ENCODE measurements around the gene SPDYE2.
"Not testable (repeated sequence)": the region's sequence is repeated elsewhere in the genome, so short reads cannot be mapped to it uniquely, and the experiment has no call there.

The SPDYE2 gene

DNA sequence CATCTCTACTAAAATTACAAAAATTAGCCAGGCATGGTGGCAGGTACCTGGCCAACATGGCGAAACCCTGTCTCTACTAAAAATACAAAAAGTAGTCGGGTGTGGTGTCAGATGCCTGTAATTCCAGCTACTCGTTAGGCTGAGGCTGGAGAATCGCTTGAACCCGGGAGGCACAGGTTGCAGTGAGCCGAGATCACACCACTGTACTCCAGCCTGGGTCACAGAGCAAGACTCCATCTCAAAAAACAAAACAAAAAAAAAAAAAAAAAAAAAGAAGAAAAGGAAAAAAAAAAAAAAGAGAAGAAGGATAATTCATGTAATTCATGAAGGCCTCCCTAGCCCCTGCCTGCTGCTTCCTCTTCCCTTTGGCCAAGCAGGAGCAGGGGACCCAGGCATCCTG lies 10.4 kb upstream of the SPDYE2 start:
- not testable (repeated sequence) for DNase-seq

DNA sequence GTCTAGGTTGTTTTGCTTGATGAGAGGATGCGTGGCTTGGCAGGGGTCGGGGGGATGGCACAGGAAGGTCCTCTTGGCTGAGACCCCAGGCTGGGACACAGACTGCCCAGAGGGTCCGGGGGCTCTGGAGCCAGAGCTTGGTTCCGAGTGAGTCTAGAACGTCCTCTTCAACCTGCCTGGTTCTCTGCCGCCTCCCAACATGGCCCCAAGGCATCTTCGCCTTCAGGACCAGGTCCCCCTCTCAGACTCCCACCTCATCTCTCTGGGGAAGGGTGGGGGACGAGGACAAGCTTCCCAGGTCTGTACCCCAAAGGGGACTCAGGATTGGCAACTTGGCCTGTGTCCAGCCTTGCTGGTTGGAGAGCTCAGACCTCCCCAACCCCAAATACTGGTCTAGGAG lies 8.9 kb upstream of the SPDYE2 start:
- not testable (repeated sequence) for DNase-seq

DNA sequence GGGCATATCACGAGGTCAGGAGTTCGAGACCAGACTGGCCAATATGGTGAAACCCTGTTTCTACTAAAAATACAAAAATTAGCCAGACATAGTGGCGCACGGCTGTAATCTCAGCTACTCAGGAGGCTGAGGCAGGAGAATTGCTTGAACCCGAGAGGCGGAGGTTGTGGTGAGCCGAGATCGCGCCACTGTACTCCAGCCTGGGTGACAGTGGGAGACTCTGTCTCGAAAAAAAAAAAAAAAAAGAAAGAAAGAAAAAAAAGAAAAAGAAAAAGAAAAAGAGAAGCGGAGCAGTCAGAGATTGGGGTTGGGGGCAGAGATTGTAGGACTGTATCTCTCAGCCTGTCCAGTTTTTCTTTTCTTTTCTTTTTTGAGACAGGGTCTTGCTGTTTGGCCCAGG lies 8.3 kb upstream of the SPDYE2 start:
- not testable (repeated sequence) for DNase-seq

DNA sequence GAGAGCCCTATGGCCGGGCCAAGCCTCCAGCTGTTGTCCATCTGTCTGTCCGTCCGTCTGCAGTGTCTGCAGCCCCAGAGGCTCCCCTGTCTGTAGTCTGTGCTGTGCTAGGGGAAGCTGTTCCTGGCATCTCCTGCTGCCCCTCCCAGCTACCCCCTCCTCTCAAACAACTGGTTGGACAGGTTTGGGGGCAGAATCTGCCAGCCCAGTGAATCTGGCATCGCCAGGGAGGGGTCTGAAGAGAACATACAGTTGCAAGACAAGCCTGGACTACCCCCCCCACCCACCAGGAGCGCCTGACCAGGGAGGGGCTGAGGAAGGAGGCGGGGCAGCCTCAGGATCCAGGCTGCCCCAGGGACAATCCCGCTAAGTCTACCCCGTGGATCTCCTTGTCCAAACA lies 7.4 kb upstream of the SPDYE2 start, which contains the start of gene UPK3BL2:
TSS of gene UPK3BL2 (minus strand) at position 101 of the 400 bp plus-strand sequence. CDS start at position 41, 60 bp downstream.
- DNase-seq, result not testable (repeated sequence)

DNA sequence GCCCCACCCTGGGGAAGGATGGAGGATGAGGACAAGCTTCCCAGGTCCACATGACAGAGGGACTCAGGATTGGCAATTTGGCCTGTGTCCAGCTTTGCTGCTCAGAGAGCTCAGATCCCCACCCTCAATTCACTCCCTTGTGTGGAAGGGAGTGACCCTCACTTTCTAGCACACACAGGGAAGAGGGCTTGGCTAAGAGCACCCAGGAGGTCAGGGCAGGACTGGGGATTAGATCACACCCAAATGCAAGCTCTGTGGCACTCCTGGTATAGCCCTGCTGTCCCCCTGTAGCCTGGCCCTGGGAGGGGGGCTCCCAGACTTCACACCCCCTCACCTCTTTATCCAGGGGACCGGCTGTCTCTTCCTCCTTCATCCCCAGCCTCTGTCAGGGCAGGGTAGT lies 6.7 kb upstream of the SPDYE2 start:
- DNase-seq, result not testable (repeated sequence)

DNA sequence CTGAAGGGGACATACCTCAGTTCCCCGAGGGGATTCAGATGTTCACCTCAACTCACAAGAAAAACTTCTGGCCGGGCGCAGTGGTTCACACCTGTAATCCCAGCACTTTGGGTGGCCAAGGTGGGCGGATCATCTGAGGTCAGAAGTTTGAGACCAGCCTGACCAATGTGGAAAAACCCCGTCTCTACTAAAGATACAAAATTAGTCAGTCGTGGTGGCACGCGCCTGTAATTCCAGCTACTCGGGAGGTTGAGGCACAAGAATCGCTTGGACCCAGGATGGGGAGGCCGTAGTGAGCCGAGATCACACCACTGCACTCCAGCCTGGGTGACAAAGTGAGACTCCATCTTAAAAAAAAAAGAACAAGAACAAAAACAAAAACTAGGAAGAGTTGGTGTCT lies 5.7 kb upstream of the SPDYE2 start:
- DNase-seq, result not testable (repeated sequence)

DNA sequence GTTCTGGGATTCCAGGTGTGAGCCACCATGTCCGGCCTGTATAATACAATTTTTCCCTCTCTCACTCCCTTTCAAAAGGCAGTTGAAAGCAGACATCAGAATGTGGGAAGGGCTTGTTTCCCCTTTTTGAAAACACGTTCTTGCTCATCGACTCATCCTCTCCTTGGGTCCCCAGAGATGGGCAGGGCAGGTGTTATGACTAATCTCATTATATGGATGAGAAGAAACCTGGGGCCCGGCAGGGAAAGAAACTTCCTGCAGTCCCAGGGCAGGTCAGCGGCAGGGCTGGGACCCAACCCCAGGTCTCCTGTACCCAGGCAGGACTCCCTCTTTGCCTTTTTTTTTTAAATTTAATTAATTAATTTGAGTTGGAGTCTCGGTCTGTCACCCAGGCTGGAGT lies 4.7 kb upstream of the SPDYE2 start:
- DNase-seq, result not testable (repeated sequence)

DNA sequence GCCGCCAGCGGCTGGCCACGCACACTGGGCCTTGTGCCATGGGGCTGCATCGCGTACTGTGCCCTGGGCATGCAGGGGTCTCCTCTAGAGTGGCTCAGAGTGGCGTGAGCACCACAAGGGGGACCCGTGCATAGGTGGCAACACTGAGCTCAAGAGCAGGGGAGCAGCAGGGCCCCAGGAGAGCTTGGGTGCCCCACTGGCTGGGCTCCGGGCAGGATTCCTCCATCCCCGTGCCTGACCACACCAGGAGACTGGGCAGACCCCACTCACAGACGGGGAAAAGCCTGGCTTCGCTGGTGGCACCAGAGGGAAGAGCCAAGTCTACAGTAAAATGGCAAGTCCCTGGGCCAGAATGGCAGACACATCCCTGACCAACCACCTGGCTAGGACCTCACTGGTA lies 17.6 kb downstream of the SPDYE2 start:
- not testable (repeated sequence) for DNase-seq

DNA sequence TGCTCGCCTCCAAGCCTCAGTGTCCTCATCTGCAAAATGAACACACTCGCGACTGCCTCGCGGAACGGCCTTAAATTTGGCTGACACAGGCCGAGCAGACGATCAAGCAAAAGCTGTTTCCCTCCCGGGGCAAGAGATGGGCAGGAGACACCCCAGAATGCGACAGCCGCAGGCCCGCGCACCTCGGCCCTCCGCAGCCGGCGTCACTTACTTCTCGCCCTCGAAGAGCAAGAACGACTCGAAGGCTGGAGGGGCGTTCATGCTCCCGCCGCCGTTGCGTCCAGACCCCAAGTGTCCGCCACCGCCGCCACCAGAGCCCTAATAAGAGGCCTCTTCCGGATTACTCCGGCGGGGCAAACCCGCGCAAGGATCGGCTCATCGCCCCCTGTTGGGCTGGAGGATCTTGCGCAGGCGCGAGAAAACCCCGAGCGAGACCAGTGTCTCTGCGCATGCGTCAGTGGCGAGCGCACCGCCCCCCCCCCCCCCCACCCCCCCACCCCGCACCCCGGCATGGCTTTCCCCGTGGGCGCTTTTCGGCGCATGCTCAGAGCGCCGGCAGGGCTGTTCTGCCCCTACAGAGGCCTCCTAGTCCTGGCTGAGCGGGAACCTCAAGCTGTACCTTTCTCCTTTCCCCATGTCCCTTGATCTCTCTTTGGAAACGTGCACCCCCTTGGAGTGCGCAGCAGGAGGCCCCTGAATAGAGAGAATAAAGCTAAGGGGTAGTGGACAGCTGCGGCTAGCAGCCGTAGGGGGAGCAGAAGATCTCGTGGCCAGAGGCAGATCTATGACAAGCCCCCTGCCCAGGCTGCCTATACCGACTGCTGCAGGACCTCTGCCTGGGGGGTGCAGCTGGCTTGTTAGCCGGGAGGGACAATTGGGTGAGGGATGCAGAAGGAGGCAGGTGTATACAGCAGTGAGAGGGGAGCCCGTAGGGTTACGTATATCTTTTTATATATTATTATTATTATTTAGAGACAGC lies 21.5 kb downstream of the SPDYE2 start, which contains the start of gene POLR2J3:
TSS of gene POLR2J3 (minus strand) at position 323 of the 979 bp plus-strand sequence. CDS start at position 261, 62 bp downstream.
- DNase-seq, result not testable (repeated sequence)

DNA sequence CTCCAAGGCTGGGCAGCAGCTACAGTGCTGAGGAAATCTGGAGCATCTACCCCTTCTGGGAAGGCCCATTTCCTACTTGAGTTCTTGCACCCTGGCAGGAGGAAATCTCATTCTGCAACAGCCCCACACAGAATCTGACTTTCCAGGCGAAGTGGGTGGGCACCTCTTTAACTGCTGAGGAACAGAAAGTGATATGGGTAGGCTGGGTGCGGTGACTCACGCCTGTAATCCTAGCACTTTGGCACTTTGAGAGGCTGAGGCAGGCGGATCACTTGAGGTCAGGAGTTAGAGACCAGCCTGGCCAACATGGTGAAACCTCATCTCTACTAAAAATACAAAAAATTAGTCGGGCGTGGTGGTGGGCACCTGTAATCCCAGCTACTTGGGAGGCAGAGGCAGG lies 23.6 kb downstream of the SPDYE2 start:
- not testable (repeated sequence) for DNase-seq

DNA sequence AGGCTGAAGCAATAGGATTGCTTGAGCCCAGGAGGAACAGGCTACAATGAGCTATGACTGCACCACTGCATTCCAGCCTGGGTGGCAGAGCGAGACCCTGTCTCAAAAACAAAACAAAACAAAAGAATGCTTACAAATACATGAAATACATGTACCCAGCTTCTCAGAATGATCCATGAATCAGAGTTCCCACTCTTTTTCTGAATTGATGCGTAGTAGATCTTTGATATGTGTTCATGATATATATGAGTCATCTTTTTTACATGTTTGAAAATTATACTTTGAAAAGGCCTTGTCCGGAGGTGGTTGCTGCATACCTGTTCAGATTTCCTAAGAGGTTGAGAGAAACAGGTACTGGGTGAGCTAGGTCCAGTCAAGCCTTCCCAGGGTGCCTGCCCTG lies 25.3 kb downstream of the SPDYE2 start:
- DNase-seq, result not testable (repeated sequence)

DNA sequence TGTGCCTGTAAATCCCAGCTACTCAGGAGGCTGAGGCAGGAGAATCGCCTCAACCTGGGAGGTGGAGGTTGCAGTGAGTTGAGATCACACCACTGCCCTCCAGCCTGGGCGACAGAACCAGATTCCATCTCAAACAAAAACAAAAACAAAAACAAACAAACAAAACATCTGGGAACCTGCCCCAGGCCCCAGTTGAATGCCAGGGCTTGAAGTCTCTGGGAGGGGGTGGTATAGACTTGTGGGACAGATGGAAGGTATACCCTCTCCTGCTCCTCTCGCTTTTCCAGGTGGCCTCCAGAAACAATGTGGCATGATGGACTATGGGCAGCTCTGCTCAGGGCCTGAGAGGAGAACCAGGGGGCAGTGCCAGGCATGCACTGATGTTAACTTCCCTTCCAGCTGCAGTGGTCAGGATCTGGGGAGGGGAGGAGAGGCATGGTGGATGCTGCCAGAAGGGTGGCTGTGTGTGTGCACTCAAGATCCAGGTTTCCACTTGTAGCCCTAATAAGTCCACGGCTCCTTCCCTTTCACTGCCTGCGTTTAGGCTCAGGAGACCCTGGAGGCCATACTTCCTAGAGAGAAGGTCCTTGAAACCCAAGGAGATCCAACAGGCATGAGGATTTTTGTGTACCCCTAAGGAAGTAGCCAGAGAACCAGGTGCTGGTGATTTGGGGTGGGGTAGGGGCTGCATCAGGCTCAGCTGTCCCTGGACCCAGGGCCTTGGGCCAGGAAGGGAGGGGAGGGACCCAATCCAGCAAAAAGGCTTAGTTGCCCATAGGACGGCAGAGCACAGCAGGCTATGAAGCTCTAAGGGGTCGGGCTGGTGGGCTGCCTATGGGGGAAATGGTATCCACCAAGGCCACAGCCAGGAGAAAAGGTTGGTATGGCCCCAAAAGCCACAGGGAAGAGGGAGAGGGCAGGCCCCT lies 26.6 kb downstream of the SPDYE2 start:
- DNase-seq, result not testable (repeated sequence)

DNA sequence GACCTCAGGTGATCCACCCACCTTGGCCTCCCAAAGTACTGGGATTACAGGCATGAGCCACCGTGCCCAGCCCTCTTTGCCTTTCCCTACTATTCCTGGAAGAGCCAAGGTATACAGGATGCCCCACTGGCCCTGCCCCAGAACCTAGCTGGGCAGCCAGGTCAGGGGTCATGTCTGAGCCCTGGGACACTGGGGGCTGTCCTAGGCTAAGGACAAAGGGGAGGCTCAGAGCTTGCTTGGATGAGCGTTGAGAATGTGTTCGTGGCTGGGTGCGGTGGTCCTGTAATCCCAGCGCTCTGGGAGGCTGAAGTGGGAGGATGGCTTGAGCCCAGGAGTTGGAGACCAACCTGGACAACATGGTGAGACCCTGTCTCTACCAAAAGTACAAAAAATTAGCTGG lies 27.5 kb downstream of the SPDYE2 start:
- not testable (repeated sequence) for DNase-seq

DNA sequence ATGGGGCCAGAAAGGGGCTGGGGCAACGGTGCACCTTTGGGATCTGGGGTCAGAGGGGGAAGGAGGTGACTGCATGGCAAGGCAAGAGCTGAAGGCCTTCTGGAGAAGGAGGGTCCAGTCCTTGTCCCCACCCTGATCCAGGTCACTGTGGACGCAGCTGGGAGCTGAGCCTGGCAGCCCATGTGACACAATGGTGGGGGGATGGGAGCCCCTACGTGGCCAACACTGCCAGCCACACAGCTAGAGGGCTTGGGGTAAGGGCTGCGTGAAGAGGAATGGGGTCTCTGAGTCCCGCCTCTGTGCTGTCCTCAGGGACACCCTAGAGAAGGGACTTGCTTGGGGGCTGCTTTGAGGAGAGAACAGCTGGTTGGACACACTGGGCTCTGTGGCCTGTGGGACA lies 30.7 kb downstream of the SPDYE2 start:
- not testable (repeated sequence) for DNase-seq

DNA sequence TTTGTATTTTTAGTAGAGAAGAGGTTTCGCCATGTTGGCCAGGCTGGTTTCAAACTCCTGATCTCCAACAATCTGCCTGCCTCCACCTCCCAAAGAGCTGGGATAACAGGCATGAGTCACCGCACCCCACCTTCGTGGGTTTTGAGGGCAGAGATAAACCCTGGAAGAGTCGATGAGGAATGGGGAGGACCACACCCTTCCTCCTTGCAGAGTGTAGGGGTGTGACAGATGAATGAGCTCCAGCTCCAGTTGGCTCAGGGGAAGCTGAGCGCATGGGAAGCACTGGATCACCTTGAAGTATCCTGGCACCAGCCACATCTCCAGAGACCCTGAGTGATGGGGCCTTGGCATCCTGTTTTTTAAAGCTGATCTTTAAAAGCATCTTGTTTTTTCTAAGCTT lies 32.5 kb downstream of the SPDYE2 start:
- not testable (repeated sequence) for DNase-seq

DNA sequence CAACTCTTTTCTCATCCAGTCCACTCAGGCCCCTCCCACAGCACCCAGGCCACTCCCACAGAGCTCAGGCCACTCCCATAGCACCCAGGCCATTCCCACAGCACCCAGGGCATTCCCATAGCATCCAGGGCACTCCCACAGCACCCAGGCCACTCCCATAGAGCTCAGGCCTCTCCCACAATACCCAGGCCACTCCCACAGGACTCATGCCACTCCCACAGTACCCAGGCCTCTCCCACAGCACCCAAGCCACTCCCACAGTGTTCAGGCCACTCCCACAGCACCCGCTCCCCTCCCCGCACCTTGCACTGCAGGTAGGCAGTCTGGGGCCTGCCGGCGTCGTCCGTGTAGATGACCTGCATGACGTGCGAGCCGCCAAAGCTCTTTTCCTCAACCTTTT lies 38.8 kb downstream of the SPDYE2 start:
- DNase-seq, result not testable (repeated sequence)

DNA sequence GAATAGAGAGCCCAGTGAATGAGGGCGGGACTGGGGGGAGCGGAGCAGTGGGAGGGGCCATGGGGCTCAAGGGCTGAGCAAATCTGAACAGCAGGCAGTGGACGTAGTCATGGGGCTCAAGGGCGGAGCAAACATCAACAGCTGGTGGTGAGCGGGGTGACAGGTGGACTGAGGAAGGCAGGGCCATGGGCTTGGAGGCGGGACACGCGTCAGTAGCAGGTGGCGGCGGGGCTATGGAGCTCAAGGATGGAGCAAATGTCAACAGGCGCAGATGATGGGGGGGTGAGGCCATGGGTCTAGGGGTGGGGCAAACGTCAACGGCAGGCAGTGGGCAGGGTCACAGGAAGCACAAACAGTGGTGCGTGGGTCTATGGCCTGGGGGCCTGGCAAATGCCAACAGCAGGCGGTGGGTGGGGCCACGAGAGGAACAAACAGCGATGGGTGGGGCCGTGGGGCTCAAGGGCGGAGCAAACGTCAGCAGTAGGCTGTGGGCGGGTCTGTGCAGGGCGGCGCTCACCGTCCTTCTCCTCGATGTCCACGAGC lies 41.5 kb downstream of the SPDYE2 start:
- DNase-seq, result not testable (repeated sequence)

DNA sequence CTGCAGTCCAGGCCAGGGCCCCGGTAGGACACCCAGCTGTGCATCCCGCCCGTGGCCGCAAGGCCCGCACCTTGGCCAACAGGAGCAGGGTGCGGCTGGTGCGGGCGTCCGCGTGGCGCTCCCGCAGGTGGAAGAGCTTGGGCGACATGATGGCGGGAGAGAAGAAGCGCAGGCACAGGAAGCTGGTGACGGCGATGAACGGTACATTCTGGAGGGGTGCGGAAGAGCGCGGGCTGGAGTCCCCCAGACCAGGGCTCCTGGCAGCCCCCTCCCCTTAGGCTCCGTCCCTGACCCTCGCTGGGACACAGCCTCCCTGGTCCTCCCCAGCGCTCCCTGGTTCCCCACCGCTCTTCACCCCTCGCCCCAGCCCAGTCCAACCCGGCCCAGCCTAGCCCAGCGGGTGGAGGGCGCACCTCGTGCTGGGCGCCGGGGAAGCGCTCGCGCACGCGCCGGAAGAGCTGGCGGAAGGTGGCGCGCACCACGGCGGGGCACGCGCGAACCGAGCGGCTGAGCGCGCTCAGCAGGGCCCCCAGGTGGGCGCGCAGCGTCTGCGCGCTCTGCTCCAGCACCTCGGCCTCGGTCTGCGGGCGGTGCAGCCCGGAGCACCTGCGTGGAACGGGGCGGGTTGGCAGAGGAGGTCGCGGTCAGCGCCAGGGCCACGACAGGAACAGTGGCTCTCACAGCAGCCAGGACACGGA lies 42.8 kb downstream of the SPDYE2 start:
- DNase-seq, result not testable (repeated sequence)

DNA sequence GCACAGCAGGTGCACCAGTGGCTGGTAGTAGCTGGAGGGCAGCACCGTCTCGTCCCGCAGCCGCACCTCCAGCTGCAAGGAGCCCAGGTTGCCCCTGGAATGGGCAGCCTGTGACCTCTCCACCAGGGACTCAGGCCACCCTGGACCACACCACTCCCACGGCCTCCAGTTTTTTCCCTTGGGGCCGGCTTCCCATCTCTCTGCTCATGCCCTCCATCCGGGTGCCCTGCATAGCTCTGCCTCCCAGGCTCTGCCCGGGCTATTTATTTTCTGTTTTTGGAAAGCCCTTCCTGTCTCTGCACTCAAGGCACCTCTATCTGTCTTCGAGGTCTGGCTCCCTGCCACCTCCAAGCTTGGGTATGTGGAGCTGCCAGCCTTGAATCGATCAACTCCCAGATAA lies 45.0 kb downstream of the SPDYE2 start:
- DNase-seq, result not testable (repeated sequence)

DNA sequence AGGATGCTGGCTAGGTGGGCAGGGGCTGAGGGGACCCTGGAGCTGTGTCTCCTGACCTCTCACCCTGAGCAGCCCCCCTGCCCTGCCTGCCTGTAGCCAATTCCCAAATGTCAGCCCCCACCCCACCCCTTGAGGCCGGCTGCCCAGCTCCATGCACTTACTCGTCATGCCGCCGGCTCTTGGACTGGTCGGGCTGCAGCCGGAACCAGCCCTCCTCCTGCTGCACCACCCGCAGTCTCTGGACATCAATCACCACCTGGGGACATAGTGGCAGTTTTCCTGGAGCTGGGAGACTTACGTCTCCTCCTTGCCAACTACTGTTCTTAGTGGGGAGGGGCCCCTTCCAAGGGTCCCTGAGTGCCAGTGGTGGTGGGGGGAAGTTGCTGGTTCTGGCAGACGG lies 48.7 kb downstream of the SPDYE2 start:
- DNase-seq, result not testable (repeated sequence)

DNA sequence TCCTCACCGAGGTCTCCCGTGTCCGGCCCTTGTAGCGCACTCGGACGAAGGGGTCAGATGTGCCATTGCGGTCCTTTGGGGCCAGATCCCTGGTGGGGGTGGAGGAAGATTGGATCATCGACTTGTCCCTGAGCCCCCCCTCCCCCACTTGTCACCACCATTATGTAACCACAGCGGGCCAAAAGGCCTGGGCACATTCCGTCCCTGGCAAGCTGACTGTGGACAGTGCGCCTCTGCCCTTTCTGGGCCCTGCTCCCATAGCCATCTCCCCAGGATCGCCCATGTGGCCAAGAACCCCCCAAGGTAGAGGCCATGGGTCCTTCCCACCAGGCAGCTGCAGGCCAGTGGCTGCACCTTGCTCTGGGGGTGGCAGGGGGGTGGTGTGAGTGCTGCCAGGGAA lies 51.3 kb downstream of the SPDYE2 start:
- not testable (repeated sequence) for DNase-seq

Measured in NCI-H1105 (cell line).